HG03095 (cell line): ENCODE measurements around the gene PDE1C.
"Not testable (repeated sequence)": the region's sequence is repeated elsewhere in the genome, so short reads cannot be mapped to it uniquely, and the experiment has no call there.

Experiments
- ATAC-seq: cut with Tn5 transposase; IDR thresholded peaks from one replicate; pipeline ENCODE4 v1.9.1; 2021; ENCODE audit warnings: moderate library complexity; ENCODE audit not compliant: unreplicated experiment

The PDE1C gene

DNA sequence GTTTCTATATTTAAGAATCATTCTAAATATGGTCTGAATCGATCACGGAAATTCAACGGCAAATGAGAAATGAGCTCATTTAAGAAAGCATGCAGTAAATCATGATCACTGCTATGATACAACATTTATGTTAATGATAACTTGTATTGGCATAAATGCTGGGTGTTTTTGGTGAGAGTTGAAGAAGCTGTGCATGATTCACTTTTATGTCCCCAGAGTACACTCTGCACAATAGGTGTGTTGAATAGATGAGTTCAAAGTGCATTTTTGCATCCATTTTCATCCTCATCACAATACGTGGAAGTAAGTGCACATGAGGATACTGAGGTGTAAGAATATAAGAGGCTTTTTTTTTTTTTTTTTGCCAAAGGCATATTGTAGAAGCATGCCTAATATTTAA, 213.9 kb downstream of the PDE1C start:
- no peak for ATAC-seq

DNA sequence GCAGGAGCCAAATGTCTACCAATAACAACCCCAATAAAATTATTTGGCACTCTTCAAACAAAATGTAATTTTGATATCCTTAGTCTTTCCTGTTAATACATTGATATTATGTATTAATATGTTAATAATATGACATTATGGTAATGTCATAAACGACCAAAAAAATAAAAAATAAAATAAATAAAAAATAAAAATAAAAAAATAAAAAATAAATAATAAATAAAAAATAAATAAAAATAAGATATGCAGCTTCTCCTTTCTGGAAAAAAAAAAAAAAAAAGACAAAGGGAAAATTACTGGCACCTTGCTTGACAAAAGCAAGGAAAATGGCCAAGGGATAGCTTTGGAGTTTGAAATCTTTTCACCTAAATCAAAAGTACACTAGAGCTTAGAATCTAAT, 214.7 kb downstream of the PDE1C start:
- ATAC-seq: no peak

DNA sequence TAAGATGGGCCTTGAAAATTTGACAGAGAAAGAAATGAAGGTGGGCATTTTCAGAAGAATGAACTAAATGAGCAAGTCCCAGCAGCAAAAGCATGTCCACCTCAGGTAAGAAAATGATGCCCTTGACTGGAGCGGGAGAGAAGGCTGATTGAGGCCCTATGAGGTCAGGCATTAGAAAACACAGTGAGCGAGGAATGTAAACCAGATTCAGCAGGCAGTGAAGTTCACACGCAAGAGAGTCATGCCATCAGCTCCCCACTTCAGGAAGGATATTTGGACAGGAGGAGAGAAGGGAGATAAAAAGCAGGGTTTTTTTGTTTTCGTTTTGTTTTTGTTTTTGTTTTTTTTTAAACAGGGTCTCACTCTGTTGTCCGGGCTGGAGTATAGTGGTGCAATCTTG, 216.8 kb downstream of the PDE1C start:
- no peak for ATAC-seq

DNA sequence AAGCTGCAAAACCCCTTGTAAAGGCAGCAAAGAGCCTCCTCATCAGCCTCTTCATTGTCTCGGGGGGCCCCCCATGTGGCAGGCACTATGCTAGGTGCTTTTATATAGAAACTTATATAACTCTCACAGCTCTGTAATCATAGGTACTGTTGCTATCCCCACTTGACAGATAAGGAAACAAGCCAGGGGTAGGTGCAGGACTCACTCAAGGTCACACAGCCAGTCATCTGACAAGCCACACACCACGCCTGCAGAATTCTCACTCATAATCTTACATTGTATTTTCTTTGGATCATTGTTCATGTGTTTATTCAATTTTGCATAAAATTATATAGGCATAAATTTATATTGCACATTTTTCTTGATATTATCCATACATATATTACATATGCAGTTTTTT, 217.7 kb downstream of the PDE1C start:
- no peak for ATAC-seq

- ATAC-seq: no peak
Observed at GRCh38 chr7:31851119-31851518, 219.1 kb downstream of the PDE1C start.

- ATAC-seq: no peak
Observed at GRCh38 chr7:31850601-31851000, 219.6 kb downstream of the PDE1C start.

GRCh38 chr7:31850066-31850465, 220.1 kb downstream of the PDE1C start:
- no peak for ATAC-seq

DNA sequence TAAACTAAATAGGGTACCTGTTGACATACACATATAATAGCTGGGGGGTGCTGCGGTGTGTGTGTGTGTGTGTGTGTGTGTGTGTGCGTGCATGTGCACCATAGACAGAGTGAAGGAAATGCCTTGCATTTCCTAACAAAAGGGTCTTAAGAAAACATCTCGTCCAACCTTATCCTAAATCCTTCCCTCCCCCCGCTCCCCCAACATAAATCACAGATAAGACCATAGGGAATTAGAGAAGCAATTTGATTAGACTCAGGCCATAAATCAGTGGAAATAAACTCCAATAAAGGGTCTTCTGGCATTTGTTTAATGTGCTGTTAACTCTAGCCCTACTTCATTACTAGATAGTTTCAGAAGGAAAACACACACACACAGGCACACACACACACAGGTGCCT, 234.7 kb downstream of the PDE1C start:
- ATAC-seq: no peak

- ATAC-seq: not testable (repeated sequence)
Observed at GRCh38 chr7:31833625-31834024, 236.6 kb downstream of the PDE1C start.

DNA sequence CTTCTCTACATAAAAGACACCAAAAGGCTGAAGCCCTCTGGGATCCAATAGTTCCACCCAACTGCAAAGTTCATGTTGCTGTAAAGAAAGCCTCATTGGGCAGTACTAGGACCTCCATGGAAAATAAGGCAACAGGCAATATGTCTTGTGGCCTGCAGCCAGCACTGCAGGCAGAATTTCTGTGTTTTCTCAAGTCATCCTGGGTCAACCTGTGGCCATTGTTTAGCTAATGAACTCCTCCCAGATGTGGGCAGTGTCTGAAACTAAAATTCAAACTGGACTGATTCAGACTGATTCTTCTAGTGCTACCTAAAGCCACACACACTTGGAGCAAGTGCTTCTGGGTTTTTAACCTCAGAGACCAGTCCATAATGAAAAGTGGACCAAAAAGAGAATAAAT, 241.7 kb downstream of the PDE1C start:
- no peak for ATAC-seq

- no peak for ATAC-seq
Observed at GRCh38 chr7:31825576-31825975, 244.6 kb downstream of the PDE1C start.

DNA sequence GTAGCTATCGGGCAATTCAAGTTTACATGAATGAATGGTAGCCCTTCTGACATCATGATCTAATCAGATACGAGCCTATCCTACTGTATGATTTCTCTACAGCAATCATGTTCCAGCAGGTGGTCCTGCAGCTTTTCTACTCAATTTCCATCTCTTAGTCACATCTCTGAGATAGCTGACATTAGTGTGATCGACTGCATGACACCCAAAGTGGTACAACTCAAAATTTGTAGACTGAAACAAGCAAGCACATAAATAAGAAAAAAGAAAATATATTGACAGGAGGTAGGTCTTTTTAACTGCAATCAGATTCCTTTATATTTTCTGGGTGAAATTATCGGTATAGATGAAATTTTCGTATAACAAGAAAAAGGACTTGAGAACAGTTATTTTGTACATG, 251.2 kb downstream of the PDE1C start:
- ATAC-seq: no peak

DNA sequence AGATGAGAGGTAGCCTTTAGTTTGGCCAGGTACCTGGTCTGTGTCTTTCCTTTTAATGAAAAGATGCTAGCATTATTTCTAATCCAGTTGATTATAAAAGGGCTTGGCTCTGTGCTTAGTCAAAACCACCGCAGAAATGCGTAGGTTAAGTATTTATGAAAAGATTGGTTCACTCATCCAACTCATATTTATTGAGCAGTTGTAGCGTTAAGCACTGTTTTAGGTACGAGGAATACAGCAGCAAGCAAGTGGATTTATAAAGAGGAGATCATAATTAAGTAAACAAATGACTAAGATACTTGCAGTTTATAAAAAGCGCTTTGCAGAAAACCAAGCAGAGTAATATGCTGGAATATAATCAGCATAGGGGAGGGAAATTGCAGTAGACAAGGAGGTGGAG, 253.4 kb downstream of the PDE1C start:
- ATAC-seq: no peak

DNA sequence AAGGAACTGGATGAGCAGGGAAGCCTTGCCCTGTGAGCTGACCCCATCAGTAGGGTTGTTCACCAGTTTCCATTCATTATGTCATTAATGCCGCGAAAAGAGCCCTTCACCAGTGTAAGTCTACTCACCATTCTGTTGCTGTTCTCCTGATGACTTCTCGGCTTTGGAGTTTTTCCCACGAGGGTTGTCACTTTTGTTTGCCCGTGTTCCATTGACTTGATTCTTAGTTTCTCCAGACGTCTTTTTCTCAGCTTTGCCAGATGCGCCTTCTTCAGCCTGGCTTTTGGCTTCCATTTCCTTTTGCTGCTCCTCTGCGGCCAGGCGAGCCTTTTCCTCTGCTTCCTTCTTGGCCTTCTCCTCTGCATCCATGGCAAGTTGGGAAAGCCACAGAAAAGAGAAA, 254.4 kb downstream of the PDE1C start:
- ATAC-seq: no peak

GRCh38 chr7:31814187-31814586, 256.0 kb downstream of the PDE1C start:
- ATAC-seq: no peak

DNA sequence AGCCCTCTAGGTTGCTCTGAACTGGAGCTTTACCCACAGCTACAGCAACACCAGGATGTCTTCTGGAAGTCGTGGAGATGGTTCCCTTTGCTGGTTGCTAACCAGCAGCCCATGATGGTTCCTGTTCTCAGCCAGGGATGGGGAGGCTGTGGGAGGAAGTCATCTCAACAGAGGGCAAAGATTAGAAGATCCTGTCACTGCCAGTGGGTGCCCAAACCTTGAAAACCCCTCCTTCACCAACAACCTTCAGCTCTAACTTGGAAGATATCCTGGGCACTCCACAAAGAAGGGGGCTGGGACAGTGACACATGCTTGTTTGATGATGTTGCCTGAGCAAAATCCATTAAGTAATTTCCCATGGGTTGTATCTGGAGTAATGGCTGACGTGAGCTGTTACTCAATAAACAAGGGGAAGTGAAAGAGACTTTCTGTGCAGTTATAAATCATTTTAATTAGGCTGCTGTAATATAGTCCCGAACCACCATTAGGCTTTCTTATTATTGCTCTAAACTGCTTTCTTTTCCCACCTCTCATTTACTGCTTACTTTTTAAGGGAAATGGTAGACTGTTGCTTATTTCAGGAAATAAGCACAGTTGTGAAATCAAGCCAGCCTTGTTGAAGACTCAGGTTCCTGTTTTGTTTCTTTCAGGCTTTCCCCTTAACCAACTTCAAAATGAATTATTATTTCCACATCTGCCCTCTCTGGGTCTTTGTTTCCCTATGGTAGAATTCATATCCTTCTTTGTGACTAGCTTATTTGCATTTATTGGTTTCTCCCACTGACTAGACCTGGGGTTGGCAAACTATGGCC, 258.4 kb downstream of the PDE1C start:
- ATAC-seq: peak; percentile 70

GRCh38 chr7:31805209-31805818, 264.9 kb downstream of the PDE1C start:
- peak; percentile 77 for ATAC-seq

DNA sequence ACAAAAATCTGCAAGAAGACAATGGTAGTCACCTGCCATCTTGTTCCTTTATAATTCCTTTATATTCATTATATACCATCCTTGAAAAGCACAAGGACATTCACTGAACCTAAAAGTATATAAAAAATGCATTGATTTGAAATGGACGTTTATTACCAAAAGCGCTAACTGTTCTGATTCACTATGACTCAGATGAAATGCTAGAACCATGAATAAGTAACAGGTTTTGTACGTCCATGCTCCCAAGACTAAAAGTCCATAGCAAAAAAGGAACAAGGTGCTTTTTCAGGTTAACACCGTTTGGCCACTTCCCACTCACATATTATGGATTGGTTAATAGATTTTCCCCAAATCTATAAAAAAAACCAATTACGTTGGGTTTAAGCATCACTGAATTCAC, 273.8 kb downstream of the PDE1C start:
- ATAC-seq: no peak

DNA sequence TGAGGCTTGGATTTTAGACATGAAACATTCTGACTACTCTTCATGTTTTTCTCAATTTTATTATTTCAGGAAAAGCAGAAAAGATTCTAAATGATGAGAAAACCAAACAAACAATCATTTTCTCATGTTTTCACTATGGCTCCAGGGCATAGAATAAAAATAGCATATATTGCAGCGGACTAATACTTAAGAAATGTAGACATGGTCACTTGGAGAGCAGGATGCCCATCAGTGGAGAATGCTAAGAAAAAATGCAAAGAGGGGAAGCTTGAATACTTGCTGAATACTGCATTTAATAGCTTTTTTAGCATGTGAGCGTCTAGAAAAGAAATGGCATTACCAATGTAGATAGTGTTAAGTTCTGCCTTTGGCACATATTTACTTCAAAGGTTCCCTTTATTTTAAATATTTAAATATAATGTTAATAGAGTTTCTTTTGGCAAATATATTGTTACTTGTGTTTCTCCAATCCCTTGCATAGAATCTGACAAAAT, 275.3 kb downstream of the PDE1C start:
- no peak for ATAC-seq

GRCh38 chr7:31791881-31792280, 278.3 kb downstream of the PDE1C start:
- no peak for ATAC-seq

- no peak for ATAC-seq
Observed at GRCh38 chr7:31788883-31789680, 281.1 kb downstream of the PDE1C start.

DNA sequence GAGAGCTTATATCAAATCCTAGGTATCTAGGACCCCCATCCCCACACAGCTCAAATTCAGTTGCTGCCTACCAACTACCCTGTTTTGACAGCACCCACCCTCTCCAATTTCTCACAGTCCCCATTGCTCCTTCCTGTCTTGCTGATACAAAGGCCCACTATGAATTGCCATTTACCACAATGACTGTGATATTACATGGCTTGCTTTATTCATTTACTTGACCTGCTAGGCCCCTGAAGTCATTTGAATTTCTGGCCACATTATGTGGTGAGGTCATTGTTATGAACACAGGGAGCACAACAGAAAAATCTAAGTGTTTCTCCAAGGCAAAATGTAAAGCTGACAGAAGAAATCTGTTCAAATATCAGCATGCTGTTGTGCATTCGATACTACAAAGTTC, 281.8 kb downstream of the PDE1C start:
- no peak for ATAC-seq
